Right lobe of liver (tissue), 6 donors: ENCODE data around the gene ZNF787. TPM values are rescaled to one million over a fixed set of nuclear protein-coding genes. Genes with fewer than 3 reads are reported as not detected.

Experiments
- ATAC-seq, 4 donors: fragments of 200-7000 bp; cut with Tn5 transposase; one replicate each; pipeline ENCODE4 v1.9.1; 2020; ENCODE audit warnings: mild to moderate bottlenecking in 4 of 4, moderate library complexity in 4 of 4
- DNase-seq, 3 donors: peaks; one replicate each; pipeline ENCODE4 v3.0.0-alpha.2; 2020
- H3K27ac ChIP-seq, 3 donors: fragments of 200-600 bp; one replicate each; pipeline ENCODE4 v1.8.0; 2022
- H3K27me3 ChIP-seq, 2 donors: fragments of 200-600 bp; one replicate each; pipeline ENCODE4 v1.8.0; 2022
- H3K36me3 ChIP-seq, 4 donors: fragments of 200-600 bp; sonication (generic) in 1 of 4; one replicate each; pipeline versions ENCODE4 v1.5.1 to v1.8.0; 2017 to 2022; ENCODE audit warnings: control low read depth in 1 of 4
- H3K4me1 ChIP-seq, 4 donors: fragments of 200-600 bp; sonication (generic) in 1 of 4; one replicate each; pipeline versions ENCODE4 v1.5.1 to v1.8.0; 2017 to 2022; ENCODE audit warnings: control low read depth in 1 of 4
- H3K4me3 ChIP-seq, 3 donors: fragments of 200-600 bp; one replicate each; pipeline ENCODE4 v1.8.0; 2022
- H3K9me3 ChIP-seq, 4 donors: fragments of 200-600 bp; sonication (generic) in 1 of 4; one replicate each; pipeline versions ENCODE4 v1.5.1 to v1.8.0; 2017 to 2022; ENCODE audit warnings: control low read depth in 1 of 4
- CTCF ChIP-seq, 4 donors: fragments of 200-600 bp in 3 of 4; fragments of 450-650 bp in 1 of 4; IDR thresholded peaks; one replicate each; pipeline versions ENCODE4 v1.5.1 to v1.8.0; 2016 to 2022; ENCODE audit warnings: antibody characterized with exemption in 4 of 4, mild to moderate bottlenecking in 2 of 4
- POLR2A ChIP-seq: fragments of 450-650 bp; IDR thresholded peaks from one replicate; pipeline ENCODE4 v1.6.1; 2017; ENCODE audit warnings: antibody characterized with exemption, mild to moderate bottlenecking
- WGBS: methylation state at CpG from one replicate; pipeline ENCODE4 v1.1.6; 2018; ENCODE audit warnings: low coverage, low lambda C conversion rate; ENCODE audit not compliant: insufficient coverage; ENCODE audit errors: missing lambda C conversion rate; 5-methylcytosine and 5-hydroxymethylcytosine counted together
- intact Hi-C, 2 donors: fragments of 100-400 bp; cut with DNase I; formaldehyde crosslinking; loops; one replicate each; pipeline versions ENCODE4 v1.11.2 to v1.14.1; 2022
- total RNA-seq, 6 experiments: library from RNA; depleted of rRNA in 2 of 6; stranded (reverse); fragments of >200 nt in 2 of 6; fragmentation: NEBNext Ultra II Directional in 3 of 6; extraction: Animal tissue kit (Norgen Biotek cat#: 25700) in 3 of 6; gene quantifications; one replicate each; pipeline versions ENCODE4 v1.1.0 to v1.2.4, GENCODE V29; 2016 to 2023
- donor health status: DM: no; HTN: yes; CAD: no.
- donor health status: DM: no; HTN: no; CAD: no.
- donor health status: DM: no; HTN: no; CAD: no.
- donor health status: DM: no; HTN: yes; CAD: no.
- donor health status: DM: no; HTN: yes; CAD: no.

ZNF787 gene
- total RNA-seq, 6 experiments from 2014 or later: 15.8 to 26.0 (median 22.5) TPM

DNA sequence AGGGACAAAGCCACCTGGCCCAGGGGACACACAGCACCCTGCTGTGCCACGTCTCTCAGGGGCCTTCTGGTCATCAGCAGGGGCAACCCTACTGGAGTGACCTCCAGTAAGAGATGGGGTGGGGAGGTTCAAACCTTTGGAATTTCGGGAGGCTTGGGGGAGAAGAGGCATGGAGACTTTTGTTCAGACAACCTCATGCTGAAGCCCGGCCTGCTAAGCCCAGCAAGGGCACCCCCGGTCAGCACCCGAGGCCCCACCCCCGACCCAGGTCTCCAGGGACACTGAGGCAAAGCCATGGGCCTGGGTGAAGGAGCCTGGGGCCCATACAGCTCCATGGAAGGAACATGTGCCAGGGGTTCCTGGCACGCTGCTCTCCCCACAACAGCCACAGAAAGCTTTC is 23.3 kb downstream of the ZNF787 start:
- H3K9me3 ChIP-seq: no peaks in the 10 kb centered on the region
- no peak overlapping the region for H3K4me3 ChIP-seq
- H3K27ac ChIP-seq: no peak overlapping the region
- H3K4me1 ChIP-seq: no peaks in the 10 kb centered on the region
- ATAC-seq: no peak
- H3K36me3 ChIP-seq: peaks cover 0 to 14% (median 7%) of the 10 kb centered on the region in 4 donors
- no peaks in the 10 kb centered on the region for H3K27me3 ChIP-seq
- no peak for DNase-seq
- 100% methylated on average over 4 of the region's 7 CpGs for whole genome bisulfite sequencing
- TF ChIP-seq CTCF (IDR thresholded peaks at IDR 0.05): no peak
- no peak for TF ChIP-seq POLR2A
- intact Hi-C loops: no loop called here

DNA sequence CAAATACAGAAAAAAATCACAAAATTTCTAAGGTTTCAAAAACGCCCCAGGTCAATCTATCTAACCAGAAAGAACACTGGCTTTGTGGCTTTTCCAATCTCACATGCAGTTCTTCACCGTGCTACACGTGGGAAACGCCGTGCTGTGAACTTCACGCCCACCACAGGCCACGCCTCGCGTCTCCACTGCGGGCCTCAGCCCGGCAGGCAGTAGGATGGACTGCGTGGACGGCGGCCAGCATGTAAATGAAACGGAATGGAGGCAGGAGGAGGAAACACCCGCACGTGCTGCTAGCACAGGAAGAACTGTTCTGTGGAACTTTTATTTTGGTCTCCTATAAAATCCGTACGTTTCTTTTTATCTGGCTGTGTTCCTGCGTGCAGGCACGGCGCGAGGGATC is 23.8 kb downstream of the ZNF787 start:
- intact Hi-C loops: no loop called here
- Histone ChIP-seq H3K9me3 (no peaks in the 10 kb centered on the region), H3K36me3 (peaks cover 0 to 14% (median 5%) of the 10 kb centered on the region in 4 donors), H3K4me3 (no peak overlapping the region), H3K4me1 (no peaks in the 10 kb centered on the region), H3K27me3 (no peaks in the 10 kb centered on the region), H3K27ac (no peak overlapping the region)
- TF ChIP-seq POLR2A: no peak
- no peak for TF ChIP-seq CTCF (IDR thresholded peaks at IDR 0.05)
- ATAC-seq (peak; percentile 22 to 37 (median 34)), DNase-seq (peak in 1 of 3 donors; percentile 35)
- WGBS: 85% methylated on average over 17 of the region's 23 CpGs

GRCh38 chr19:56096665-56097064 is 24.4 kb downstream of the ZNF787 start:
- intact Hi-C loops: no loop called here
- DNase-seq: no peak
- no peaks in the 10 kb centered on the region for H3K4me1 ChIP-seq
- 74% methylated on average over 7 of the region's 13 CpGs for WGBS
- peak; percentile 15 to 24 (median 18) for ATAC-seq
- H3K27ac ChIP-seq: no peak overlapping the region
- no peak for TF ChIP-seq POLR2A
- no peak for TF ChIP-seq CTCF (IDR thresholded peaks at IDR 0.05)
- H3K9me3 ChIP-seq: no peaks in the 10 kb centered on the region
- H3K4me3 ChIP-seq: no peak overlapping the region
- peaks cover 0 to 14% (median 3%) of the 10 kb centered on the region in 4 donors for H3K36me3 ChIP-seq
- H3K27me3 ChIP-seq: no peaks in the 10 kb centered on the region

GRCh38 chr19:56094449-56094848 is 26.6 kb downstream of the ZNF787 start:
- Histone ChIP-seq H3K27me3 (no peaks in the 10 kb centered on the region), H3K4me1 (no peaks in the 10 kb centered on the region), H3K9me3 (no peaks in the 10 kb centered on the region), H3K36me3 (peaks cover 0 to 14% (median 6%) of the 10 kb centered on the region in 4 donors), H3K4me3 (no peak overlapping the region), H3K27ac (no peak overlapping the region)
- no peak for DNase-seq
- no peak for ATAC-seq
- TF ChIP-seq CTCF (IDR thresholded peaks at IDR 0.05) (no peak), POLR2A (no peak)
- intact Hi-C loops: no loop called here
- WGBS: 92% methylated on average over 8 of the region's 9 CpGs
